ENCODE measurements around the gene GAS1. TPM values are rescaled to one million over a fixed set of nuclear protein-coding genes. Genes with fewer than 3 reads are reported as not detected.
A peak's percentile ranks its signal among the peaks of the same experiment; 100 is the strongest.

GAS1 gene
- total RNA-seq, result 190 and 279 TPM in 2 replicates
- 28.7 TPM for polyA plus RNA-seq (2012)

GRCh38 chr9:86947146-86948073, at the start of gene GAS1:
Gene GAS1 (minus strand): TSS chr9:86947506. CDS start chr9:86946779, 727 bp downstream.
- peak; percentile 96 for DNase-seq (ENCODE audit: low read depth)

- DNase-seq (ENCODE audit: low read depth), result peak; percentile 18
These were observed 46.9 kb upstream of the GAS1 start for GRCh38 chr9:86994231-86994630.

GRCh38 chr9:86993830-86994229, 46.5 kb upstream of the GAS1 start:
- DNase-seq (ENCODE audit: low read depth), result no peak

- no peak for DNase-seq (ENCODE audit: low read depth)
These were observed 43.8 kb upstream of the GAS1 start for GRCh38 chr9:86991077-86991476.

- no peak for DNase-seq (ENCODE audit: low read depth)
These were observed 43.0 kb upstream of the GAS1 start for GRCh38 chr9:86990290-86990689.

GRCh38 chr9:86987900-86988299, 40.6 kb upstream of the GAS1 start:
- DNase-seq (ENCODE audit: low read depth), result no peak

GRCh38 chr9:86985132-86985647, 37.9 kb upstream of the GAS1 start:
- DNase-seq (ENCODE audit: low read depth), result no peak

- DNase-seq (ENCODE audit: low read depth), result peak; percentile 70
These were observed 36.4 kb upstream of the GAS1 start for GRCh38 chr9:86983620-86984259.

- DNase-seq (ENCODE audit: low read depth), result peak; percentile 53
These were observed 35.9 kb upstream of the GAS1 start for GRCh38 chr9:86983249-86983619.

- no peak for DNase-seq (ENCODE audit: low read depth)
These were observed 33.5 kb upstream of the GAS1 start for GRCh38 chr9:86980802-86981201.

- no peak for DNase-seq (ENCODE audit: low read depth)
These were observed 32.4 kb upstream of the GAS1 start for GRCh38 chr9:86979657-86980056.

GRCh38 chr9:86978922-86979474, 31.7 kb upstream of the GAS1 start:
- peak; percentile 74 for DNase-seq (ENCODE audit: low read depth)

GRCh38 chr9:86978413-86978812, 31.1 kb upstream of the GAS1 start:
- DNase-seq (ENCODE audit: low read depth), result peak; percentile 89

- peak; percentile 30 for DNase-seq (ENCODE audit: low read depth)
These were observed 30.0 kb upstream of the GAS1 start for GRCh38 chr9:86977205-86977835.

GRCh38 chr9:86975606-86976005, 28.3 kb upstream of the GAS1 start:
- peak; percentile 67 for DNase-seq (ENCODE audit: low read depth)

GRCh38 chr9:86975036-86975435, 27.7 kb upstream of the GAS1 start:
- no peak for DNase-seq (ENCODE audit: low read depth)

- peak; percentile 18 for DNase-seq (ENCODE audit: low read depth)
These were observed 27.1 kb upstream of the GAS1 start for GRCh38 chr9:86974421-86974820.

GRCh38 chr9:86971742-86972141, 24.4 kb upstream of the GAS1 start:
- DNase-seq (ENCODE audit: low read depth), result no peak

GRCh38 chr9:86968258-86968920, 21.1 kb upstream of the GAS1 start:
- peak; percentile 90 for DNase-seq (ENCODE audit: low read depth)

GRCh38 chr9:86966852-86967511, 19.7 kb upstream of the GAS1 start:
- DNase-seq (ENCODE audit: low read depth), result no peak
